ENCODE data around the gene MEGF11.

- TF ChIP-seq, protein P1, sequence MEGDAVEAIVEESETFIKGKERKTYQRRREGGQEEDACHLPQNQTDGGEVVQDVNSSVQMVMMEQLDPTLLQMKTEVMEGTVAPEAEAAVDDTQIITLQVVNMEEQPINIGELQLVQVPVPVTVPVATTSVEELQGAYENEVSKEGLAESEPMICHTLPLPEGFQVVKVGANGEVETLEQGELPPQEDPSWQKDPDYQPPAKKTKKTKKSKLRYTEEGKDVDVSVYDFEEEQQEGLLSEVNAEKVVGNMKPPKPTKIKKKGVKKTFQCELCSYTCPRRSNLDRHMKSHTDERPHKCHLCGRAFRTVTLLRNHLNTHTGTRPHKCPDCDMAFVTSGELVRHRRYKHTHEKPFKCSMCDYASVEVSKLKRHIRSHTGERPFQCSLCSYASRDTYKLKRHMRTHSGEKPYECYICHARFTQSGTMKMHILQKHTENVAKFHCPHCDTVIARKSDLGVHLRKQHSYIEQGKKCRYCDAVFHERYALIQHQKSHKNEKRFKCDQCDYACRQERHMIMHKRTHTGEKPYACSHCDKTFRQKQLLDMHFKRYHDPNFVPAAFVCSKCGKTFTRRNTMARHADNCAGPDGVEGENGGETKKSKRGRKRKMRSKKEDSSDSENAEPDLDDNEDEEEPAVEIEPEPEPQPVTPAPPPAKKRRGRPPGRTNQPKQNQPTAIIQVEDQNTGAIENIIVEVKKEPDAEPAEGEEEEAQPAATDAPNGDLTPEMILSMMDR (IDR thresholded peaks at IDR 0.05): no peak
- no peak for TF ChIP-seq POLR2A (IDR thresholded peaks at IDR 0.05)
Observed at GRCh38 chr15:66161575-66162118, 91.9 kb downstream of the MEGF11 start.

Measured in uterus (tissue), 2 donors.